ENCODE results near the gene C11orf42.

- TF ChIP-seq CTCF (IDR thresholded peaks at IDR 0.05): no peak
- TF ChIP-seq POLR2A (IDR thresholded peaks at IDR 0.05): no peak
Observed at GRCh38 chr11:6191742-6192141, 13.6 kb upstream of the C11orf42 start.

Measured in testis (tissue), 2 donors.